ENCODE data around the gene DAB1. TPM values are rescaled to one million over a fixed set of nuclear protein-coding genes. Genes with fewer than 3 reads are reported as not detected.

Gene DAB1
- total RNA-seq, 1 experiment from 2014 or later: not detected

DNA sequence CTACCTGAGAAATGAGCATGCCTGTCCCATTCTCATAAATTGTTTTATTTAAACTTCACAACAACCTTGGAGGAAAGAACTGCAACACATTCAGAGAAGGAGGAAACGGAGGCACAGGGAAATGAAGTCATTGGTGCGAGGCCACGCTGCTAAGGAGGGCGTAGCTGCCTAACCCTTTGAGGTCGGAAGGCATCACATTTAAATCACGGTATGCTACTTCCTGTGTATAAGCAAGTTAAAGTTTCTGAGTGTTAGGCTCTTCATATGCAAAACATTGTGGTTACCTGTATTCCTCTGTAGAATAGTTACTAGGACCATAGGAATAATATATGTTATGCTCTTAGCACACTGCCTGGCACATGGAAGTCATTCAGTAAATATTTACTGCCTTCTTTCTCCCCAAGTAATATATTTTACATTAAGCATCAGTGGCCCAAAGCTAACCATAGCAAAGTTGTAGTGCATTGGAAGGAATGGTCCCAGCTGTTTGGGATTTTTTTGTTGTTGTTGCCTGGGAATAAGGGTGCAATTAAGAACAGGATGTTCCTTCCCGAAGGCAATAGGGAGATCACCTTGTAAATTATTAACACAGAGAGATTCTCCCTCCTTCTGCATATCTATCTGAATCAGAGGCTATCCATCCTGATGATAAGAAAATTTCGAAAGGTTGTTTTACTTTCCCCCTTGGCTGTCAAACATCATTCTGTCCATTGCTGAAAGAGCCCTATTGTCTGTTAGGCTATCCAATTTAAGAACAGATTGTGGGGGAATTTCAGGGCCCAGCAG, 265.8 kb downstream of the DAB1 start:
- H3K4me1 ChIP-seq (replicated peaks): no peaks in the 10 kb centered on the region
- H3K4me3 ChIP-seq: no peak overlapping the region
- H3K27ac ChIP-seq: no peak overlapping the region
- DNase-seq (ENCODE audit: low read depth in 1 of 2, low spot score in 2 of 2): no peak
- no peaks in the 10 kb centered on the region for H3K36me3 ChIP-seq
- no peaks in the 10 kb centered on the region for H3K9me3 ChIP-seq (replicated peaks)
- no peaks in the 10 kb centered on the region for H3K27me3 ChIP-seq (replicated peaks)

DNA sequence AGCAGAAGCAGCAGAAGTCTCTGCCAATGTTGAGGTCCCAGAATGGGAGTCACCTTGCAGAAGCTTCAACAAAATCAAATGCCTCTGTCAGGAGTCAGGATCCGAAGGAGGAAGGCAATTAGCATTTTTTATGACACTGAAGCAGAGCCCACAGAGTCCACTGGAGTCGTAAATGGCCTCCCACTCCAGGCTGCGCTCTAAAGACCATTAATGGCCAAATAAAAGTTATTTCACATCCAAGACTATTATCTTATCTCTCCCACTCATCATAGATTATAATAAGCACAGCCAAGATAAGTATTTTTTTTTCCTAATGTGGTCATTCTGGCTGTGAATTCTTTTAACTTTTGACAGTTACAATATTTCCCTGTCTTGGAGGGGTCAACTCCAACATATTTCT, 267.0 kb downstream of the DAB1 start:
- no peaks in the 10 kb centered on the region for H3K9me3 ChIP-seq (replicated peaks)
- no peak overlapping the region for H3K27ac ChIP-seq
- DNase-seq (ENCODE audit: low read depth in 1 of 2, low spot score in 2 of 2): no peak
- H3K4me3 ChIP-seq: no peak overlapping the region
- no peaks in the 10 kb centered on the region for H3K27me3 ChIP-seq (replicated peaks)
- H3K4me1 ChIP-seq (replicated peaks): no peaks in the 10 kb centered on the region
- H3K36me3 ChIP-seq: no peaks in the 10 kb centered on the region

DNA sequence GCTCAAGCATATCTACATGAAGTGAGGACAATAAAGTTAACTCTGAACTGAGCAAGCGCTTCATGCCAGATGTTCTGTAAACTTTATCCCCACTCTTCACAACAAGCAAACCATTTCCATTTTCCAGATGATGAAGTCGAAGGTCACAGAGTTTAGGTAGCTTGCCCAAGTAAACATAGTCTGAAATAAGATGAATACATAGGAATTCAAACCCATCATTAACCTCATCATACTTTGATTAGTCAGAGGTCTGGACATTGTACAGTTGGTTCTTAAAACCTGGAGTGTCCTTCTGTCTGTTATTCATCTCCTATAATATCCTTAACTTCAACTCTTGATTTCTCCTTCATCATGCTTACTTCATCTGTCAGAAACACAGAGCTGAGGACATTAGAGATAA, 277.8 kb downstream of the DAB1 start:
- H3K36me3 ChIP-seq: no peaks in the 10 kb centered on the region
- no peak for DNase-seq (ENCODE audit: low read depth in 1 of 2, low spot score in 2 of 2)
- no peaks in the 10 kb centered on the region for H3K9me3 ChIP-seq (replicated peaks)
- no peaks in the 10 kb centered on the region; the same call in none of the 2 replicates for H3K27me3 ChIP-seq (replicated peaks)
- no peaks in the 10 kb centered on the region for H3K4me1 ChIP-seq (replicated peaks)
- no peak overlapping the region for H3K4me3 ChIP-seq
- no peak overlapping the region for H3K27ac ChIP-seq

DNA sequence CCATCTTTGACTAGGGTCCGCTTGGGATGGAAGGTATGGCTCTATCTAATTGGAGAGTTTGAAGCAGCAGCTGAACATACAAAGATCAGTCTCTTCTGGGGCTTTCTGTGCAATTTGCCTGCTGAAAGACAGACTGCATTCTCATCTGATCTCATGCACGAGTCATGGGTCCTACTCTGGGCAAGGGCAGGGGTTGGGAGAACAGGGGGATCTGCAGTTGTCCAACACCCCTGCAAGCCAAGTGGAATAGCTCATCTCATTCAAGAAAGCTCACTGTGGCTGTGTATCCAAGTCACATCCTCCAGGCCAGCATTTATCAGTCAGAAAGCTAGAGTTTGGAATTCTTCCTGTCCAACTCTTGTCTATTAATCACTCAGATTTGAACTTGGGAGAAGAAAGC, 280.9 kb downstream of the DAB1 start:
- Histone ChIP-seq H3K4me1 (replicated peaks) (no peaks in the 10 kb centered on the region), H3K4me3 (no peak overlapping the region), H3K27ac (no peak overlapping the region), H3K36me3 (no peaks in the 10 kb centered on the region), H3K9me3 (replicated peaks) (no peaks in the 10 kb centered on the region), H3K27me3 (replicated peaks) (no peaks in the 10 kb centered on the region; the same call in 1 of the 2 replicates)
- DNase-seq (ENCODE audit: low read depth in 1 of 2, low spot score in 2 of 2): no peak

DNA sequence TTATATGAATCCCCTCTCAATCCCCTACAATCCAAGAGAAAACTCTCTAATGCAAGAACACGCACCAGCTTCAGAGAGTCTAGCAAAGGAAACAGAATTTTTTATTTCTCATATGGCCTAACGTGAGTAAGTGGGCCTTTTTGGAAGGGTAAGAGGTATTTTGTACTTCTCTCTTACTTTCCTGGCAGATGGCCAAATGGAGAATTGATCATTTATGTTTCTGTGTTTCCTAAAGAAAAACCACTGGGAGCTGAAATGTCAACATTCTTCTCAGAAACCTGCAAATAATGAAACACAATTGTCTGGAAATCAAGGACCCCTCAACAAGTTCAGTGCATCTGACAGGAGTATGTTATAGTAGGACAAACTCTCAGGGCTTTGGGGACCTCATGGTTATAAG, 281.7 kb downstream of the DAB1 start:
- no peak overlapping the region for H3K4me3 ChIP-seq
- H3K36me3 ChIP-seq: no peaks in the 10 kb centered on the region
- H3K27ac ChIP-seq: no peak overlapping the region
- no peak for DNase-seq (ENCODE audit: low read depth in 1 of 2, low spot score in 2 of 2)
- no peaks in the 10 kb centered on the region; the same call in 1 of the 2 replicates for H3K27me3 ChIP-seq (replicated peaks)
- H3K9me3 ChIP-seq (replicated peaks): no peaks in the 10 kb centered on the region
- no peaks in the 10 kb centered on the region for H3K4me1 ChIP-seq (replicated peaks)

DNA sequence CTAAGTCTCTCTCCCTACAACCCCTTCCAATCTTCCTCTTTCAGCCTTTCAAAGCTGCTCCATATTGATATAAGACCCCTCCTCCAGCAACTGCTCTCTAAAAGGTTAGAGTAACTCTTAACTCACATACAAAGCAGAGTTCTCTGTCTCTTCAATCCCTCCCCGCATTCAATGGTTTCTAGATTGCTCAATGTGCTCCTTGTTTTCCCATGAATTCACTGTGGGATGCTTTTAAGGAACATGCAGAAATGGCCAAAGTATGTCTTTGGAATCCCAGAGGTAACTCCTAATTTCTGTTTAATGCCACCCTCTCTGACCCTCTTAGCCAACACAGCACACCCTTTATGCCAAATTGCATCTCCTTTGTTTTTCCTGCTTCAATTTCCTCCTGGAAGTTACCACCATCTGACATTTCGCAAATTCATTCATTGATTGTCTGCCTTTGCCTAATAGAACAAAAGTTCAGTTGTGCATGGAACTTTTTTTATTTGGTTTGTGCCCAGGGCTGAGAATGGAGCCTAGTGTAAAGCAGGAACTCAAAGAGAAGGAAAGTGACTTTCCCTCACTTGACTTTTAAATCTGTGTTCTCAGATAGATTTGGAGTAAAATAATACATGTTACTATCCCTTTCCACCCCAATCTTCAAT, 285.3 kb downstream of the DAB1 start:
- H3K27me3 ChIP-seq (replicated peaks): no peaks in the 10 kb centered on the region; the same call in 1 of the 2 replicates
- H3K36me3 ChIP-seq: no peaks in the 10 kb centered on the region

DNA sequence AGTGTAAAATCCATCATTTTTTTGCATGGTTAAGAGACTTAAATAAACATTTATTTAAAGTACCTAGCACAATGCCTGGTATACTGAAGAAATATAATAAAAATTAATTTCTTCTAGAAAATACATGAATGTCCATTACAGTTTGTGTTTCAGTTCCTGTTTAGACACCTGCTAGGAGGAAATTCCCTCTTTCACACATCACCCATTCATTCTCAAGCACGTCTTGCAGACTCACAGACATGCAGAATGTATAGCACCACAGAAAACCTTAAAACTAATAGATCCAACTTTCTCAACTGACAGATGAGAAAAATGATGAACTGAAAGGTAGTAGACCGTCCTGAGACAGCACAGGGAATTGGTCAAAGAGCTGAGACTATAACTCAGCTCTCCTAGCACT, 285.9 kb downstream of the DAB1 start:
- no peak for DNase-seq (ENCODE audit: low read depth in 1 of 2, low spot score in 2 of 2)
- H3K27ac ChIP-seq: no peak overlapping the region
- H3K9me3 ChIP-seq (replicated peaks): no peaks in the 10 kb centered on the region
- no peak overlapping the region for H3K4me3 ChIP-seq
- H3K4me1 ChIP-seq (replicated peaks): no peaks in the 10 kb centered on the region
- no peaks in the 10 kb centered on the region for H3K36me3 ChIP-seq
- no peaks in the 10 kb centered on the region; the same call in 1 of the 2 replicates for H3K27me3 ChIP-seq (replicated peaks)

More for the DNA sequence above, 285.3 kb downstream of the DAB1 start:
- H3K27ac ChIP-seq: no peak overlapping the region
- no peaks in the 10 kb centered on the region for H3K4me1 ChIP-seq (replicated peaks)
- no peaks in the 10 kb centered on the region for H3K9me3 ChIP-seq (replicated peaks)
- H3K4me3 ChIP-seq: no peak overlapping the region
- no peak for DNase-seq (ENCODE audit: low read depth in 1 of 2, low spot score in 2 of 2)

DNA sequence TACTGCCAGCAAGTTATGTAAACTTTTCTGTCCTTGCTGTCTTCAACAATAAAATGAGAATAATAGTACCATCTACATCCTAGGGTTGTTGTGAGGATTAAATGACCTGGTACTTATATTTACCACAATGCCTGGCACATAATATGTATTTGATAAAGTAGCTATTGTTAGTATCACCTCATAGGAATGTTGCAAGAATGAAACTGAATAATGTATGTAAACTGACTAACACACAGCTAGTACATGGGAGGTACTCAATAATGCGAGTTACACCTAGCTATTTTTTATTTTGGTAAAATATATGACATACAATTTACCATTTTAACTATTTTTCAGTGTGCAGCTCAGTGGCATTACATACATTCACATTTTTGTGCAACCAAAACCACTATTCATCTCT, 289.1 kb downstream of the DAB1 start:
- Histone ChIP-seq H3K36me3 (no peaks in the 10 kb centered on the region), H3K27ac (no peak overlapping the region), H3K4me3 (no peak overlapping the region), H3K9me3 (replicated peaks) (no peaks in the 10 kb centered on the region), H3K4me1 (replicated peaks) (no peaks in the 10 kb centered on the region), H3K27me3 (replicated peaks) (no peaks in the 10 kb centered on the region)
- DNase-seq (ENCODE audit: low read depth in 1 of 2, low spot score in 2 of 2): no peak

DNA sequence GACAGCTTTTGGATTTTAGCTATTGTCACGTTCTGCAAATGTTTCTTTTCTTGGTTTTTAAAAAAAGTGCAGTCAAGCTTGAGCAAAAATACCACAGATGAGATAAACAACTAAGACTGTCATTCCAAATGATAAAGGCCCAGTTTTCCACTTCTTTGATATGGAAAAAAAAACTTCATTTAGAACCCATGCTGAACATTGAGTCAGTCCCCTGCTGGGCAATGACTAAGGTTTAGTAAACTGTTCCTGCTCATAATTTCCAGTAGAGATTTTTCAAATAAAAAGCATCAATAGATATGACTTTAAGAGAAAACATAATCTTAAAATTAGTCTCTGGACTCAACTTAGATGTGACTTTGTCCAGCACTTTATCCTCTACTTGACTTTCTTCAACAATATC, 290.2 kb downstream of the DAB1 start:
- Histone ChIP-seq H3K27me3 (replicated peaks) (no peaks in the 10 kb centered on the region), H3K27ac (no peak overlapping the region), H3K4me1 (replicated peaks) (no peaks in the 10 kb centered on the region), H3K4me3 (no peak overlapping the region), H3K36me3 (no peaks in the 10 kb centered on the region), H3K9me3 (replicated peaks) (no peaks in the 10 kb centered on the region)
- DNase-seq (ENCODE audit: low read depth in 1 of 2, low spot score in 2 of 2): no peak

DNA sequence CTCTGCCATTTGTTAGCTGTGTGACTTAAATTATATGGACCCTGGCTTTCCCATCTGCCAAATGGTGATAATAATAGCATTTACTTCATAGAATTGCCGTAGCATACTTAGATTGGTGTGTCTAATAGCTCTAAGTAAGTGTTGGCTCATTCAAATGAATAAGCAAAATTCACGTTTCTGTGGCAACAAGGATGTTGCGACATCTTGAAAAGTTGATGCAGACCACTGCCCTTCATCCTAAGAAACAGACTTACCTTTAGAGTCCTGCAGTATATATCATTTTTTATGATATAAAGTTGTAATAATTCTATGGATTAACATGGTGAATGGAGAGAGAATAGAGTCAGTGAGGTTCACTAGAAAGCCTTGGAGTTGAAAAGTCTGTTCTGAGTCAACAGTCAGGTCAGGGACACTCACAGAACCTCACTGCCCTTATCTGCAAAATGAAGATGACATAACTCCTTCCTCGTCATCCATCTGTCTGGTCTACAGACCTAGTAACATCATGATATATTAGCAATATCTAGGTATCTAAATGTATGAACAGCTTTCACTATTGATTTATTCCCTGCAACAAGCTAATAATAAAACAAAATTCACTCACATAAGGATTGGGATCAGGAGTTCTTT, 290.8 kb downstream of the DAB1 start:
- no peaks in the 10 kb centered on the region for H3K36me3 ChIP-seq
- H3K27me3 ChIP-seq (replicated peaks): no peaks in the 10 kb centered on the region
- H3K9me3 ChIP-seq (replicated peaks): no peaks in the 10 kb centered on the region
- no peak for DNase-seq (ENCODE audit: low read depth in 1 of 2, low spot score in 2 of 2)
- H3K27ac ChIP-seq: no peak overlapping the region
- H3K4me3 ChIP-seq: no peak overlapping the region
- no peaks in the 10 kb centered on the region for H3K4me1 ChIP-seq (replicated peaks)

DNA sequence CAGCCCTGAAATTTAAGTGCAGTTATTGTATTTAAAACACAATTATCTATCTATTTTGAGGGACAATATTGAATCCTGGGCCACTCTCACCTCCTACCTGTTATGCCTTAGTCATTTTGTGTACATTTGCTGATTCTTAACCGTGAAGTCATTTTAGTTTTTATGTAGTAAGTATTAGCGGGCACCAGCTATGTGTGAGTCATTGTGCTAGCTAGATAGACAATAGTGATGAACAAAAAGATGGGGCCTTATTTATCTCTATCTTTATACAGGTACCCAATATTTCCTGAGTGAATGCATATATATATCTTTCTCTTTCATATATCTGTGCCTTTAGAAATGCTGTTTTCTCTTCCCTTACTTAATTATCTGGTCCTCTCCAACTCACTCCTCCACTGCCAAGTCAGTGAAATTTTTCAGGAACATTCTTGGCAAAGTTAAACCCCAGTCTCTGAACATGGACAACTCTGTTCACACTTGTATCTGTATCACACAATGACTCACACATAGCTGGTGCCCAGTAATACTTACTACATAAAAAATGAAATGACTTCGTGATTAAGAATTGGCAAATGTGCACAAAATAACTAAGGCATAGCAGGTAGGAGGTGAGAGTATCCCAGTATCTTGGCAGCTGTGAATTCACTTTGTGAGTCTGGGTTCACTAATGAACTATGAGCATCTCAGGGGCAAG, 292.0 kb downstream of the DAB1 start:
- H3K27ac ChIP-seq: no peak overlapping the region
- H3K9me3 ChIP-seq (replicated peaks): no peaks in the 10 kb centered on the region
- no peaks in the 10 kb centered on the region for H3K4me1 ChIP-seq (replicated peaks)
- H3K36me3 ChIP-seq: no peaks in the 10 kb centered on the region
- DNase-seq (ENCODE audit: low read depth in 1 of 2, low spot score in 2 of 2): no peak
- H3K4me3 ChIP-seq: no peak overlapping the region
- H3K27me3 ChIP-seq (replicated peaks): no peaks in the 10 kb centered on the region

DNA sequence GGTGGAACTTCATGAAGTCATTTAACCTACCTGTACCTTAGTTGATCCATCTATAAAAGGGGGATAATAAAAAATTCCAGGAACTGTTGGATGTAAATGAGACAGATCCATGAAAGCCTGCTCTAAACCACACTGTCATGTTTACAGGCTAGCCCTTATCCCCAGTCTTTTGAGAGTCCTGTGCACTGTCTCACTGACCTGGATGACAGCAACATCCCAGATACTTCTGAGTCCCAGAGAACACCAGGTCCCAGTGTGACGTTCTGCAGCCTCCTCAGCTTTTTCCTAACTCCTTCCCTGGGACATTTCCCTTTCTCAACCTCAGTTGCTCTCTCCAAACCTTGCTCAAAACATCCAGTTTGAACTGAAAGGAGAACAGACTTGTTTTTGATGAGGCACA, 292.6 kb downstream of the DAB1 start:
- no peak overlapping the region for H3K27ac ChIP-seq
- no peaks in the 10 kb centered on the region for H3K9me3 ChIP-seq (replicated peaks)
- no peaks in the 10 kb centered on the region for H3K27me3 ChIP-seq (replicated peaks)
- no peaks in the 10 kb centered on the region for H3K36me3 ChIP-seq
- no peaks in the 10 kb centered on the region for H3K4me1 ChIP-seq (replicated peaks)
- no peak for DNase-seq (ENCODE audit: low read depth in 1 of 2, low spot score in 2 of 2)
- H3K4me3 ChIP-seq: no peak overlapping the region

DNA sequence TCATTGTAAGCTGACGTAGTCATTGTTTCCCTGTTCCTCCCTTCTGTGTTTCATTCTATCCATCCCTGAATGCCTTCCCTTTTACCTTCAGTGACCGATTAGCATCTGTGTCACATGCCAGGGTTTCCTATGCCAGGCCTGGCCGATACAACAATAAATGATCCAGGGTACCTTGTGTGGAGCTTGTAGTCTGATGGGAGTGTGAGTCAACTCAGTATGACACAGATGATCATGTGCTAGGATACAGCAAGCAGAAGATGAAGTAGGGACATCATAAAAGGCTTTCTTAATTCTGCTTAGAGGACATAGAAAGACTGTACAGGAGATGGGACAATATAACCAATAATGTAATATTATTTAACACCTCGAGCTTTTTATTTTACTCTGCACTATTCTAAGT, 294.0 kb downstream of the DAB1 start:
- Histone ChIP-seq H3K27me3 (replicated peaks) (no peaks in the 10 kb centered on the region), H3K4me3 (no peak overlapping the region), H3K36me3 (no peaks in the 10 kb centered on the region), H3K27ac (no peak overlapping the region), H3K9me3 (replicated peaks) (no peaks in the 10 kb centered on the region), H3K4me1 (replicated peaks) (no peaks in the 10 kb centered on the region)
- no peak for DNase-seq (ENCODE audit: low read depth in 1 of 2, low spot score in 2 of 2)

DNA sequence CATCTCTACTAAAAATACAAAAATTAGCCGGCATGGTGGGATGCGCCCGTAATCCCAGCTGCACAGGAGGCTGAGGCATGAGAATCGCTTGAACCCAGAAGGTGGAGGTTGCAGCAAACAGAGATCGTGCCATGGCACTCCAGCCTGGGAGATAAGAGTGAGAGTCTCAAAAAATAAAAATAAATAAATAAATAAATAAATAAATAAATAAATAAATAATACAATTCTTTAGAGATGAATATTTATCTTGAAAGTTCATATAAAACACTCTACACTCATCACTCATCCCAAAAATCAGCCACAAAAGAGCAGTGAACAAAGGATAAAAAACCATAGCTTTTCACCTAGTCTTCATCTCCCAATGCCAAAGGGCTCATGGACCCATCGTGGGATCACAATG, 295.9 kb downstream of the DAB1 start:
- Histone ChIP-seq H3K27ac (no peak overlapping the region), H3K4me1 (replicated peaks) (0 out of 2 replicates have a peak, but pooled peaks cover 3% of the 10 kb centered on the region), H3K27me3 (replicated peaks) (no peaks in the 10 kb centered on the region), H3K4me3 (no peak overlapping the region), H3K36me3 (no peaks in the 10 kb centered on the region), H3K9me3 (replicated peaks) (no peaks in the 10 kb centered on the region)
- no peak for DNase-seq (ENCODE audit: low read depth in 1 of 2, low spot score in 2 of 2)
